HCT116 (cell line): ENCODE data around the gene TDP1. TPM values are rescaled to one million over a fixed set of nuclear protein-coding genes. Genes with fewer than 3 reads are reported as not detected.

Experiments used
- ATAC-seq: fragments of 200-7000 bp; cut with Tn5 transposase; 2 replicates; pipeline ENCODE4 v1.9.1; 2020; ENCODE audit warnings: mild to moderate bottlenecking, moderate library complexity
- BruUV-seq: library from RNA; stranded (reverse); fragments of 400-500 nt; replicated peaks from 2 replicates; lab custom pipeline; 2021; lab: Mats Ljungman, UMichigan
- CTCF ChIA-PET: fragments of 300-600 bp; sonication (Branson Sonifier 250); formaldehyde crosslinking; loops from one replicate; lab custom pipeline; 2021; ENCODE audit warnings: antibody characterized with exemption; lab: Charles Lee
- POLR2A ChIA-PET: fragments of 300-600, 350-600 bp; sonication (Branson Sonifier 250); formaldehyde crosslinking; loops from one replicate; lab custom pipeline; 2021; ENCODE audit warnings: antibody characterized with exemption; lab: Charles Lee
- RAD21 ChIA-PET, 2 experiments: fragments of 300-600 bp; sonication (Branson Sonifier 250); formaldehyde crosslinking; loops; one replicate each; lab custom pipeline; 2023; ENCODE audit warnings: low total read pairs in 2 of 2; ENCODE audit not compliant: uncharacterized antibody in 2 of 2, unreplicated experiment in 2 of 2, low non-redundant PET in 1 of 2; lab: Charles Lee
- DNase-seq: peaks from one replicate; pipeline ENCODE4 v3.0.0-alpha.2; 2010; ENCODE audit warnings: low read depth, low spot score
- H2AFZ ChIP-seq: fragments of 200-600 bp; shearing (Covaris generic), sonication (generic); 2 replicates; pipeline ENCODE4 v1.6.1; 2017; ENCODE audit warnings: low read depth, mixed run types, mixed read lengths, antibody characterized with exemption, low read length; ENCODE audit not compliant: poor library complexity, severe bottlenecking
- H3K27ac ChIP-seq: 2 replicates; pipeline ENCODE4 v1.5.1; 2012; ENCODE audit warnings: low read depth, low read length
- H3K27me3 ChIP-seq: fragments of 200-600 bp; sonication (generic); 2 replicates; pipeline ENCODE4 v1.6.1; 2016; ENCODE audit warnings: mixed run types, low read length, mixed read lengths; ENCODE audit not compliant: insufficient read depth
- H3K36me3 ChIP-seq, 2 experiments: fragments of 200-500 bp in 1 of 2; fragments of 200-600 bp in 1 of 2; sonication (Bioruptor generic) in 1 of 2; sonication (generic) in 1 of 2; 2 replicates each; pipeline versions ENCODE4 v1.5.1 to v1.6.1; 2014 to 2016; ENCODE audit warnings: low read length in 2 of 2, inconsistent platforms in 1 of 2, mixed read lengths in 1 of 2, mixed run types in 1 of 2; ENCODE audit not compliant: insufficient read depth in 2 of 2, control insufficient read depth in 1 of 2
- H3K4me1 ChIP-seq, 2 experiments: fragments of 200-600 bp in 1 of 2; sonication (generic) in 1 of 2; 2 replicates each; pipeline versions ENCODE4 v1.5.1 to v1.6.1; 2012 to 2017; ENCODE audit warnings: low read length in 2 of 2, inconsistent platforms in 1 of 2, mild to moderate bottlenecking in 1 of 2, mixed read lengths in 1 of 2, mixed run types in 1 of 2, moderate library complexity in 1 of 2; ENCODE audit not compliant: insufficient read depth in 2 of 2, control insufficient read depth in 1 of 2
- H3K4me2 ChIP-seq: fragments of 200-600 bp; sonication (generic); 2 replicates; pipeline ENCODE4 v1.6.1; 2017; ENCODE audit warnings: mixed run types, low read length, mixed read lengths
- H3K4me3 ChIP-seq, 2 experiments: fragments of 200-600 bp in 1 of 2; sonication (generic) in 1 of 2; replicated peaks in 1 of 2; 2 replicates each; pipeline ENCODE4 v1.5.1; 2011 to 2016; ENCODE audit warnings: low read length in 2 of 2, control low read depth in 1 of 2, low read depth in 1 of 2, mild to moderate bottlenecking in 1 of 2, mixed read lengths in 1 of 2, mixed run types in 1 of 2
- H3K79me2 ChIP-seq: fragments of 200-600 bp; sonication (generic); 2 replicates; pipeline ENCODE4 v1.6.1; 2017; ENCODE audit warnings: mild to moderate bottlenecking, mixed run types, low read length, moderate library complexity, mixed read lengths; ENCODE audit not compliant: insufficient read depth
- H3K9ac ChIP-seq: fragments of 200-600 bp; sonication (generic); 2 replicates; pipeline ENCODE4 v1.6.1; 2016; ENCODE audit warnings: low read length, mixed read lengths
- H3K9me2 ChIP-seq: fragments of 200-600 bp; sonication (generic), shearing (Covaris generic); 2 replicates; pipeline ENCODE4 v1.6.1; 2017; ENCODE audit warnings: mixed run types, mild to moderate bottlenecking, moderate library complexity; ENCODE audit not compliant: insufficient read depth
- H3K9me3 ChIP-seq, 2 experiments: fragments of 200-500 bp in 1 of 2; fragments of 200-600 bp in 1 of 2; sonication (Bioruptor generic) in 1 of 2; sonication (generic) in 1 of 2; 2 replicates each; pipeline ENCODE4 v1.6.1; 2014 to 2017; ENCODE audit warnings: low read length in 2 of 2, mixed read lengths in 2 of 2, inconsistent platforms in 1 of 2, low read depth in 1 of 2, mild to moderate bottlenecking in 1 of 2, mixed run types in 1 of 2, moderate library complexity in 1 of 2; ENCODE audit not compliant: control insufficient read depth in 1 of 2, insufficient read depth in 1 of 2
- H4K20me1 ChIP-seq: fragments of 200-600 bp; sonication (generic), shearing (Covaris generic); 2 replicates; pipeline ENCODE4 v1.6.1; 2017; ENCODE audit warnings: mixed run types, mild to moderate bottlenecking, moderate library complexity; ENCODE audit not compliant: insufficient read depth
- CBX3 ChIP-seq: IDR thresholded peaks from 2 replicates; pipeline ENCODE4 v1.6.1; 2012; ENCODE audit warnings: low read depth
- ELF1 ChIP-seq: IDR thresholded peaks from 2 replicates; pipeline ENCODE4 v1.6.1; 2012; ENCODE audit warnings: low read depth, borderline replicate concordance
- EZH2 ChIP-seq: fragments of 200-600 bp; sonication (generic); IDR thresholded peaks from 2 replicates; pipeline ENCODE4 v1.6.1; 2017; ENCODE audit warnings: antibody characterized with exemption, mixed run types
- EZH2phosphoT487 ChIP-seq: fragments of 200-600 bp; IDR thresholded peaks from 2 replicates; pipeline ENCODE4 v1.6.1; 2018; ENCODE audit warnings: antibody characterized with exemption, borderline replicate concordance
- FOSL1 ChIP-seq: IDR thresholded peaks from 2 replicates; pipeline ENCODE4 v1.6.1; 2012; ENCODE audit warnings: low read depth
- JUND ChIP-seq: IDR thresholded peaks from 2 replicates; pipeline ENCODE4 v1.6.1; 2012
- POLR2A ChIP-seq: IDR thresholded peaks from 2 replicates; pipeline ENCODE4 v1.7.0; 2011; ENCODE audit warnings: borderline replicate concordance; ENCODE audit not compliant: insufficient read depth, insufficient read length; ENCODE audit errors: extremely low read depth
- POLR2AphosphoS5 ChIP-seq: IDR thresholded peaks from 2 replicates; pipeline ENCODE4 v1.6.1; 2011; ENCODE audit warnings: mild to moderate bottlenecking, low read depth, low read length, moderate library complexity
- RAD21 ChIP-seq: IDR thresholded peaks from 2 replicates; pipeline ENCODE4 v1.6.1; 2012; ENCODE audit warnings: low read depth, mild to moderate bottlenecking
- SIN3A ChIP-seq: IDR thresholded peaks from 2 replicates; pipeline ENCODE4 v1.6.1; 2012; ENCODE audit warnings: low read depth
- SP1 ChIP-seq: IDR thresholded peaks from 2 replicates; pipeline ENCODE4 v1.6.1; 2012; ENCODE audit warnings: low read depth
- SRF ChIP-seq: IDR thresholded peaks from 2 replicates; pipeline ENCODE4 v1.6.1; 2012; ENCODE audit warnings: low read depth
- TCF7L2 ChIP-seq: IDR thresholded peaks from 2 replicates; pipeline ENCODE4 v1.7.0; 2011; ENCODE audit warnings: borderline replicate concordance, inconsistent platforms; ENCODE audit not compliant: insufficient read depth, insufficient read length; ENCODE audit errors: extremely low read depth
- YY1 ChIP-seq: IDR thresholded peaks from 2 replicates; pipeline ENCODE4 v1.6.1; 2011; ENCODE audit warnings: low read length, low read depth, moderate library complexity, mild to moderate bottlenecking; ENCODE audit not compliant: insufficient replicate concordance; ENCODE audit errors: extremely low read depth
- ZNF274 ChIP-seq: fragments of 200-500 bp; sonication (Bioruptor generic); IDR thresholded peaks from 2 replicates; pipeline ENCODE4 v1.6.1; 2014; ENCODE audit warnings: mild to moderate bottlenecking, low read depth, low read length, inconsistent platforms
- intact Hi-C: fragments of 100-400 bp; cut with micrococcal nuclease; formaldehyde crosslinking; loops from 2 replicates; pipeline ENCODE4 v1.10.0; 2022
- total RNA-seq: library from RNA; stranded (reverse); gene quantifications from one replicate; pipeline ENCODE4 v1.2.1, GENCODE V29; 2021; ENCODE audit not compliant: unreplicated experiment
- TF ChIP-seq, protein P1 (sequence below): IDR thresholded peaks from 2 replicates; pipeline ENCODE4 v1.6.1; 2012
- TF ChIP-seq, protein P2 (sequence below): IDR thresholded peaks from 2 replicates; pipeline ENCODE4 v1.6.1; 2011; ENCODE audit warnings: mild to moderate bottlenecking, low read length, moderate library complexity; ENCODE audit not compliant: insufficient replicate concordance; ENCODE audit errors: extremely low read depth
- TF ChIP-seq, protein P3 (sequence below): IDR thresholded peaks from 2 replicates; pipeline ENCODE4 v1.6.1; 2012
- TF ChIP-seq, protein P4 (sequence below): IDR thresholded peaks from 2 replicates; pipeline ENCODE4 v1.6.1; 2012; ENCODE audit warnings: low read depth

Gene TDP1
- total RNA-seq, 1 experiment from 2014 or later = 37.1 TPM

DNA sequence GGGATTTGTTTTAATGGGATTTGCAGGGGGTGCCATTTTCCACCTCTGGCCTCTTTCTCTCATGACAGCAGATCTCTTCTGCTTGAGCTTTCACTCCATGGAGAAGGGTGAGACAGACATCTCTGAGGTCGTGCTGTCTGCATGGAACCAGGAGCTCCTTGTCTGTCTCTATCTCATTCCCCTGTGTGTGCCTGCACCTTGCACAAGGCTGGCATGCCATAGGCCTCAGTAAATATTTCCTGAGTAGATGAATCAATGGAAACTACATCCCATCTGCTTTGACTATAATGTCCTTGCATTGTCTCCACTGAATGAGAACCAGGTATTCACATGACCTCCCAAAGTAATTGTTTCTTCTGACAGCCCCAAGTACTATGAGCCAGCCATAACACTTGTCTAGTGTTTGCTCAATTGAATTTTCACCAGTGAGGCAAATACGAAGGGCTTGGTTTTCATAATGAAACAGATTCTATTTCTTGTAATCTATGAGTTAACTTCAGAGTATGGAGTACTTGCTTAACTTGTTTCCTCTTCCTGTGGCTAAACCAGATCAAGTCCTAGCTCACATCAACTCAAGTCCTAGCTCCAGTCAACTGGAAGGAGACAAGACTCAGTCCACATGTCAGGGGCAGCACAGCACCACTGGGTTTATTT is 138.3 kb downstream of the TDP1 start:
- DNase-seq = no peak
- no peak overlapping the region for H3K4me3 ChIP-seq

More for the DNA sequence above, 138.3 kb downstream of the TDP1 start:
- Histone ChIP-seq H4K20me1 (no peaks in the 10 kb centered on the region), H3K4me2 (no peak overlapping the region), H3K79me2 (no peaks in the 10 kb centered on the region), H3K9ac (no peak overlapping the region), H3K36me3 (no peaks in the 10 kb centered on the region), H3K27me3 (no peaks in the 10 kb centered on the region), H3K9me3 (no peaks in the 10 kb centered on the region), H3K4me1 (peaks cover 0 to 5% of the 10 kb centered on the region in 2 experiments; a peak in 2 of 4 replicates), H3K9me2 (no peaks in the 10 kb centered on the region), H2AFZ (no peak overlapping the region), H3K27ac (no peak overlapping the region)
- BruUV-seq = no TSS peak
- ChIA-PET RAD21 (no interaction called here), POLR2A (no interaction called here), CTCF (no interaction called here)
- ATAC-seq = no peak
- TF ChIP-seq, protein P1, sequence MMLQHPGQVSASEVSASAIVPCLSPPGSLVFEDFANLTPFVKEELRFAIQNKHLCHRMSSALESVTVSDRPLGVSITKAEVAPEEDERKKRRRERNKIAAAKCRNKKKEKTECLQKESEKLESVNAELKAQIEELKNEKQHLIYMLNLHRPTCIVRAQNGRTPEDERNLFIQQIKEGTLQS = no peak
- no peak for TF ChIP-seq YY1
- TF ChIP-seq ELF1 = no peak
- no peak for TF ChIP-seq CBX3
- TF ChIP-seq POLR2A = no peak
- no peak for TF ChIP-seq SP1
- no peak for TF ChIP-seq RAD21
- TF ChIP-seq ZNF274 = no peak
- no peak for TF ChIP-seq SIN3A
- TF ChIP-seq, protein P2, sequence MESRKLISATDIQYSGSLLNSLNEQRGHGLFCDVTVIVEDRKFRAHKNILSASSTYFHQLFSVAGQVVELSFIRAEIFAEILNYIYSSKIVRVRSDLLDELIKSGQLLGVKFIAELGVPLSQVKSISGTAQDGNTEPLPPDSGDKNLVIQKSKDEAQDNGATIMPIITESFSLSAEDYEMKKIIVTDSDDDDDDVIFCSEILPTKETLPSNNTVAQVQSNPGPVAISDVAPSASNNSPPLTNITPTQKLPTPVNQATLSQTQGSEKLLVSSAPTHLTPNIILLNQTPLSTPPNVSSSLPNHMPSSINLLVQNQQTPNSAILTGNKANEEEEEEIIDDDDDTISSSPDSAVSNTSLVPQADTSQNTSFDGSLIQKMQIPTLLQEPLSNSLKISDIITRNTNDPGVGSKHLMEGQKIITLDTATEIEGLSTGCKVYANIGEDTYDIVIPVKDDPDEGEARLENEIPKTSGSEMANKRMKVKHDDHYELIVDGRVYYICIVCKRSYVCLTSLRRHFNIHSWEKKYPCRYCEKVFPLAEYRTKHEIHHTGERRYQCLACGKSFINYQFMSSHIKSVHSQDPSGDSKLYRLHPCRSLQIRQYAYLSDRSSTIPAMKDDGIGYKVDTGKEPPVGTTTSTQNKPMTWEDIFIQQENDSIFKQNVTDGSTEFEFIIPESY = no peak
- no peak for TF ChIP-seq TCF7L2
- no peak for TF ChIP-seq EZH2phosphoT487
- TF ChIP-seq POLR2AphosphoS5 = no peak
- no peak for TF ChIP-seq SRF
- TF ChIP-seq JUND = no peak
- TF ChIP-seq, protein P3, sequence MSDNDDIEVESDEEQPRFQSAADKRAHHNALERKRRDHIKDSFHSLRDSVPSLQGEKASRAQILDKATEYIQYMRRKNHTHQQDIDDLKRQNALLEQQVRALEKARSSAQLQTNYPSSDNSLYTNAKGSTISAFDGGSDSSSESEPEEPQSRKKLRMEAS = no peak
- TF ChIP-seq, protein P4, sequence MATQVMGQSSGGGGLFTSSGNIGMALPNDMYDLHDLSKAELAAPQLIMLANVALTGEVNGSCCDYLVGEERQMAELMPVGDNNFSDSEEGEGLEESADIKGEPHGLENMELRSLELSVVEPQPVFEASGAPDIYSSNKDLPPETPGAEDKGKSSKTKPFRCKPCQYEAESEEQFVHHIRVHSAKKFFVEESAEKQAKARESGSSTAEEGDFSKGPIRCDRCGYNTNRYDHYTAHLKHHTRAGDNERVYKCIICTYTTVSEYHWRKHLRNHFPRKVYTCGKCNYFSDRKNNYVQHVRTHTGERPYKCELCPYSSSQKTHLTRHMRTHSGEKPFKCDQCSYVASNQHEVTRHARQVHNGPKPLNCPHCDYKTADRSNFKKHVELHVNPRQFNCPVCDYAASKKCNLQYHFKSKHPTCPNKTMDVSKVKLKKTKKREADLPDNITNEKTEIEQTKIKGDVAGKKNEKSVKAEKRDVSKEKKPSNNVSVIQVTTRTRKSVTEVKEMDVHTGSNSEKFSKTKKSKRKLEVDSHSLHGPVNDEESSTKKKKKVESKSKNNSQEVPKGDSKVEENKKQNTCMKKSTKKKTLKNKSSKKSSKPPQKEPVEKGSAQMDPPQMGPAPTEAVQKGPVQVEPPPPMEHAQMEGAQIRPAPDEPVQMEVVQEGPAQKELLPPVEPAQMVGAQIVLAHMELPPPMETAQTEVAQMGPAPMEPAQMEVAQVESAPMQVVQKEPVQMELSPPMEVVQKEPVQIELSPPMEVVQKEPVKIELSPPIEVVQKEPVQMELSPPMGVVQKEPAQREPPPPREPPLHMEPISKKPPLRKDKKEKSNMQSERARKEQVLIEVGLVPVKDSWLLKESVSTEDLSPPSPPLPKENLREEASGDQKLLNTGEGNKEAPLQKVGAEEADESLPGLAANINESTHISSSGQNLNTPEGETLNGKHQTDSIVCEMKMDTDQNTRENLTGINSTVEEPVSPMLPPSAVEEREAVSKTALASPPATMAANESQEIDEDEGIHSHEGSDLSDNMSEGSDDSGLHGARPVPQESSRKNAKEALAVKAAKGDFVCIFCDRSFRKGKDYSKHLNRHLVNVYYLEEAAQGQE = no peak
- no peak for TF ChIP-seq FOSL1
- TF ChIP-seq EZH2 = no peak
- intact Hi-C loops = no loop called here
